Stimulated activated CD8-positive, alpha-beta memory T cell treated with anti-CD3 and anti-CD28 coated beads, Interleukin-2, amount 100 ng/mL, for 1 hour (primary cell): ENCODE results near the gene TSEN54.

Experiments
- DNase-seq, 2 donors: peaks; one replicate each; pipeline ENCODE4 v3.0.0-alpha.2; 2020; ENCODE audit warnings: low read depth in 2 of 2

The TSEN54 gene

GRCh38 chr17:75503976-75504346 is 12.4 kb upstream of the TSEN54 start:
- DNase-seq = no peak

GRCh38 chr17:75504347-75505151 is 11.8 kb upstream of the TSEN54 start:
- peak; percentile 11 to 18 for DNase-seq

DNA sequence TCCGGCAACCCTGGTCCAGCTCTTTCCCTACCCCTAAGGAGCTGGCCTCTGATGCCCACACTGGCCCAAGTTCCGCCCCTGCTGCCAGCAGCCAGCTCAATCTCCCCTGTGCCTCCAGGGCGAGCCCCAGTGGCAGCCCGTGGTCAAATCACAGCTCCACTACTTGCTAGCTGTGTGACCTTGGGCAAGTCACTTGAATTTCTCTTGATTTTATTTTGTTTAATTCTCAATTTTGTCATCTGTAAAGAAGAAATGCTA is 11.2 kb upstream of the TSEN54 start:
- no peak for DNase-seq

DNA sequence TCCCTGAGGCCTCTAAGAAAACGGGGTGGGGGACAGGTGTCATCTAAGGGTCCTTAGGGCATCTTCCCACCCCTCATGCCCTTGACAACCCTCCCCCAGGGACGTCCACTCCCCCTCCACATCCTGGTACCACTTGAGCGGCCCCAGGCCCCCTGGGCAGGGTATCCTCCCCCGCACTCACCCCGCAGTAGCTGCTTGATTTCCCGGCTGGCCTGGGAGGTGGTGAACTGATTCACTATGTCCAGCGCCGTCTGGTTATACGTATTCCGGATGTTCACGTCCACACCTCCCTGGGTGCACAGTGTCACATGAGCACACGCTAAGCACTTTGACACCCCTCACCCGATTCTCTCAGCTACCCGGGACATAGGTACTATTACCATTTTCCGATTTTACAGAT is 10.7 kb upstream of the TSEN54 start:
- no peak for DNase-seq

- no peak for DNase-seq
These were observed 10.2 kb upstream of the TSEN54 start for GRCh38 chr17:75506134-75506533.

- DNase-seq = no peak
These were observed 9.4 kb upstream of the TSEN54 start for GRCh38 chr17:75506888-75507287.

GRCh38 chr17:75507733-75508719 is 8.3 kb upstream of the TSEN54 start:
- DNase-seq = no peak

DNA sequence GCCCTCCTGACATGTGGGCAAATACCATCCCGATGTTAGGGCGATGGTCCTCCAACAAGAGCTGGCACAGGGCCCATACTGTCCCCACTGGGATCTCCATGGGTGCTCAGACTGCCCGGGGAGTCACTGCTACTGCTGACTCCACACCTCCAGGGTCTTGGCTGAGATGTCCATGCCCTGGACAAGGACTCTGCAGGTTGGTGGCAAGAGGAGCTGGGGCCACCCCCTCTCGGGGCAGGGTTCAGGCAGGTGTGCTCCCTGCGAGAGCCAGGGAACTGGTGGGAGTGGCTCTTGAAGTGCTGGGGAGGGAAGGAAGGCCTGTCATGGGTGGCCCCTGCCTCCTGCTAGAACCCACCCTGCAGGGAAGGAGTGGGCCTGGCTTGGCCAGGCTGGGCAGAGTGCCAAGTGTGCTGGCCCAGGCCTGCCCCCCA is 7.4 kb upstream of the TSEN54 start:
- no peak for DNase-seq

- DNase-seq = no peak
These were observed 6.6 kb upstream of the TSEN54 start for GRCh38 chr17:75509528-75510258.

DNA sequence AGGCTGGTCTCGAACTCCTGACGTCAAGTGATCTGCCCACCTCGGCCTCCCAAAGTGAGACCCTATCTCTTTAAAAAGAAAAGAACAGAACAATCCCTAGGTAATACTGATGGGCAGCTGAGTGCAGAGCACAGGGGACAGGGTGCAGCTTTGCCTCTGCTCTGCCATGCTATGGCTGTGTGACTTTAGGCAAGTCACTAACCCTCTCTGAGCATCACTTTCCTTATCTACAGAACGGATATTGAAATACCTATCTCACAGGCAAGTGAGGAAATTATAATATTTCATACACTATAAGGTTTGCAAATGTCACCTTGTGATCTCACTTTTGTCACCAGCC is 5.1 kb upstream of the TSEN54 start:
- DNase-seq = no peak

- no peak for DNase-seq
These were observed 4.4 kb upstream of the TSEN54 start for GRCh38 chr17:75511610-75512575.

DNA sequence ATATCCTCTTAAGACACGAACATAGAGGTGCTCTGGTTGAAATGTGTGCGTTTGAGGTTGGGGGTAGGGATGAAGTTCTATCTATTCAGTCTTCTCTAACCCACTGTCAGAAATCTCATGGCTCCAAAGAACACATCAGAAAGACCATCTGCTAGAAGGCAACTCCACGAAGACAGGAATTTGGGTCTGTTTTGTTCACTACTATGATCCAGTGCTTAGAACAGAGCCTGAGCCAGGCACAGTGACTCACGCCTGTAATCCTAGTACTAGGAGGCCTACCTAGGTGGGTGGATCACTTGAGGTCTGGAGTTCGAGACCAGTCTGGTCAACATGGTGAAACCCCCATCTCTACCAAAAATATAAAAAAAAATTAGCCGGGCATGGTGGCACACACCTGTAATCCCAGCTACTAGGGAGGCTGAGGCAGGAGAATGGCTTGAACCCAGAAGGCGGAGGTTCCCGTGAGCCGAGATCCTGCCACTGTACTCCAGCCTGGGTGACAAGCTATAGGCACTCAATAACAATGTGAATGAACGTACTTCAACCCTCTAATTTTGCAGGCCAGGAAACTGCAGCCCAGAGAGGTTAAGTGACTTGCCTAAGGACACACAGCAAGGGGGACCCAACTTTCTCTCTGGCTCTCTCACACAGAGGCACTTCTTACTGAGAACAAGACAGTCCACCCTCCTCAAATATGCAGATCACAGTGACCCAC is 3.2 kb upstream of the TSEN54 start:
- no peak for DNase-seq

DNA sequence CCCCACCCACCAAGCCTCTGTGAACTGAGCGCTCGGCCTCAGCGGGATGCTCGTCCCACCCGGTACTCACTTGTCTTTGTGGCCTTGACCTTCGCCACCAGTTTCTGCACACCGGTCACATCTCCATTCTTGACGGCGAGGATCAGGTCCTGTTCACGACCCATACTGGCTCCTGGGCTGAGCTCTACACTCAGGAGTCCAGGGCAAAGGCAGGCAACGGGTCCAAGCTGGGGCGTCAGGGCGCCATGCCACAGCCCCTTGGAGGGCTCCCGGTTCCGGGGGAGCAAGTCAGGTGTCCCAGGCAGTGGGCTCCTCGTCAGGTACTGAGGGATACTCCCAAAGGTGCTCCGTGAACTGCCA is 2.7 kb upstream of the TSEN54 start:
- no peak for DNase-seq

GRCh38 chr17:75514299-75514918 is 1.9 kb upstream of the TSEN54 start:
- DNase-seq = no peak

- DNase-seq = no peak
These were observed 1.3 kb upstream of the TSEN54 start for GRCh38 chr17:75514919-75515495.

DNA sequence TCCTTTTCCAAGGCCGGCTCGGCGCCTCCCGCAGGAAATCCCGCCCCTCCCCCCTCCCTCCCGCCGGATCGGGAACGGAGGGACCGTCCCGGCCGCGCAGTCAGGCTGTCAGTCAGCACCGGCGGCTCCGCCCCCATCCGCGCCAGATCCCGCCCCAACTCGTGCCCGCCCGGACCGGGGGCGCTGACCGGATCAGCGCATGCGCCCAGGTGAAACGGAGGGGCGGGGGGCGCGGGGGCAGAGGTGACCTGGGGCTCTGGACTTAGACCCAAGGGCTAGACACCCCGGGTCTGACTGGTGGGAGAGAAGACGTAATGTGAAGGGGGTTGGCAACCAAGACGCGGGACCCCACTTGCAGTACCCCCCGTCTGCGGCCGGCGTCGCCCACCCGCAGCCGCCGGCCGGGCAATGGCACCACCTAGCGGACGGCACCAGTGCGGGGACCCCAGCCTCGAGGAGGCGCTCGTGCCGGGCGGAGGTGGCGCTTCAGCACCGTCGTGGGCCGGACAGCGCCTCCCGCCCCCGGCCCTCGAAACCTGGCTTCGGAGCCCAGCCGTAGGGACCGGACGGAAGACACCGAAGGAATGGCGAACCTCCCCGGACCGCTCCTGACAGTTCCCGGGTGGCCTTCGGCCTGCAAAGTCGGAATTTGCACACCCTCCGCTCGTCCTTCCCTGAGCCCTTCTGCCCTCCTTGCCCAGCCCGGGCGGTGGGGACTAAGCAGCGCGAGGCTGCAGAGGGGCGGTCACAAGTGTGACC is 653 bp upstream of the TSEN54 start, which contains the start of gene CASKIN2:
Gene CASKIN2, minus strand, starts transcription at position 42 of the 759 bp plus-strand sequence. CDS start 1,733 bp downstream, outside the sequence.
- DNase-seq = peak; percentile 51 to 61

DNA sequence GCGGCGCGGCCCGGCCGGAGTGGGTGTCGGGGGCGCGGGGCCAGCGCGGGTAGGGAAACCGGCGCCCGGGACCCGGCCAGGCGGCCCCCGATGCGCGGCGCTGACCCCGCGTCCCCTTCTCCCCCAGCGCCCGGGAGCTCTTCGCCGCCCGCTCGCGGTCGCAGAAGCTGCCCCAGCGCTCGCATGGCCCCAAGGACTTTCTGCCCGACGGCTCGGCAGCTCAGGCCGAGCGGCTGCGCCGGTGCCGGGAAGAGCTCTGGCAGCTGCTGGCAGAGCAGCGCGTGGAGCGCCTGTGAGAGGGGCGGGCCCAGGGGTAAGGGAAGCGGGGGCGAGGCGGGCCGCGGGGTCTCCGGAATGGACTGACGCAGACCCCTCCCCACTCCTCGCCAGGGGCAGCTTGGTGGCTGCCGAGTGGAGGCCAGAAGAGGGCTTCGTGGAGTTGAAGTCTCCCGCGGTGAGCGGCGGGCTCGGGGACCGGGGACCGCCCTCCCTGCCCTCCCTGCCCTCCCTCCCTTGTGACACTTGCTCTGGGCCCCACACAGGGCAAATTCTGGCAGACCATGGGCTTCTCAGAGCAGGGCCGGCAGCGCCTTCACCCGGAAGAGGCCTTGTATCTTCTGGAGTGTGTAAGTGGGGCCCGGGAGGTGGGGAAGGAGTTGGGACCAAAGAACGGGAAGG is 430 bp downstream of the TSEN54 start:
- DNase-seq = no peak

DNA sequence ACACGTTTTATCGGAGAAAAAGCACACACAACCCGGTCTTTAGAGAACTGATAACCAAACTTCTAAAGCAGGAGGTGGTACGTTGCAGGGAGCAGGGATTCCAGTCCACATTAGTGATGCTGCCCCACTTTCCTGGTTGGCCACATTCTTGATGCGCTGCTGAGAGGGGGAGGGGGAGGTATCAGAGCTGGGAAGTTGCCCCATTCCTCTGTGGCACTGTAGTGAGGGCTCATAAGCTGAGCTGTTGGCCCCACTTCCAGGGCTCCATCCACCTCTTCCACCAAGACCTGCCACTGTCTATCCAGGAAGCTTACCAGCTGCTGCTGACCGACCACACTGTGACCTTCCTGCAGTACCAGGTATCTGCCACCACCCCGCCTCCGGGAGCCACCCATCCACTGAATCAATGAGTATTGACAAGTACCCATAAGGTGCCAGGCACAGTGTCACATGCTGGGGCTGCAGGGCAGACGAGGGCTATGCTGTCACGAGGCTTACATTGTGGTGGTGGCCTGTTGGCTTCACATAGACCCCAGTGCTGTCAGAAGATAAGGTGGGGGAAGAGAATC is 1.1 kb downstream of the TSEN54 start:
- DNase-seq = no peak
